Suprapubic skin (tissue), 4 donors: ENCODE measurements around the gene ZNF705A.
"Not testable (repeated sequence)": the region's sequence is repeated elsewhere in the genome, so short reads cannot be mapped to it uniquely, and the experiment has no call there.

Experiments
- POLR2A ChIP-seq, 2 donors: fragments of 450-650 bp; IDR thresholded peaks; one replicate each; pipeline ENCODE4 v1.6.1; 2017; ENCODE audit warnings: antibody characterized with exemption in 2 of 2, mild to moderate bottlenecking in 2 of 2, moderate library complexity in 2 of 2
- POLR2AphosphoS5 ChIP-seq, 3 donors: sonication (generic); formaldehyde crosslinking; IDR thresholded peaks; one replicate each; pipeline ENCODE4 v1.6.1; 2017; ENCODE audit warnings: antibody characterized with exemption in 3 of 3
- TF ChIP-seq, protein P1 (sequence below), 2 donors: fragments of 200-600 bp in 1 of 2; fragments of 450-650 bp in 1 of 2; sonication (generic) in 1 of 2; IDR thresholded peaks; one replicate each; pipeline ENCODE4 v1.5.1; 2016 to 2019; ENCODE audit warnings: antibody characterized with exemption in 2 of 2, mild to moderate bottlenecking in 1 of 2, moderate library complexity in 1 of 2

DNA sequence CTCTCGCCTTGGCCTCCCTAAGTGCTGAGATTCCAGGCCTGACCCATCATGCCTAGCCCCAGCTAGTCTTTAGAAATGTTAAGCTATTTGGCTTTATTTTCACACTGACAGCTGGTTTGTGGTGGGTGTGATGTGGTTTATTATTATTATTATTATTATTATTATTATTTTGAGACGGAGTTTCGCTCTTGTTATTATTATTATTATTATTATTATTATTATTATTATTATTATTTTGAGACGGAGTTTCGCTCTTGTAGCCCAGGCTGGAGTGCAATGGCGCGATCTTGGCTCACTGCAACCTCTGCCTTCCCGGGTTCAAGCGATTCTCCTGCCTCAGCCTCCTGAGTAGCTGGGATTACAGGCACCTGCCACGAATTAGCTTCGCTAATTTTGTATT is 71.8 kb downstream of the ZNF705A start:
- TF ChIP-seq POLR2AphosphoS5, POLR2A (IDR thresholded peaks at IDR 0.05): not testable (repeated sequence)
- TF ChIP-seq, protein P1, sequence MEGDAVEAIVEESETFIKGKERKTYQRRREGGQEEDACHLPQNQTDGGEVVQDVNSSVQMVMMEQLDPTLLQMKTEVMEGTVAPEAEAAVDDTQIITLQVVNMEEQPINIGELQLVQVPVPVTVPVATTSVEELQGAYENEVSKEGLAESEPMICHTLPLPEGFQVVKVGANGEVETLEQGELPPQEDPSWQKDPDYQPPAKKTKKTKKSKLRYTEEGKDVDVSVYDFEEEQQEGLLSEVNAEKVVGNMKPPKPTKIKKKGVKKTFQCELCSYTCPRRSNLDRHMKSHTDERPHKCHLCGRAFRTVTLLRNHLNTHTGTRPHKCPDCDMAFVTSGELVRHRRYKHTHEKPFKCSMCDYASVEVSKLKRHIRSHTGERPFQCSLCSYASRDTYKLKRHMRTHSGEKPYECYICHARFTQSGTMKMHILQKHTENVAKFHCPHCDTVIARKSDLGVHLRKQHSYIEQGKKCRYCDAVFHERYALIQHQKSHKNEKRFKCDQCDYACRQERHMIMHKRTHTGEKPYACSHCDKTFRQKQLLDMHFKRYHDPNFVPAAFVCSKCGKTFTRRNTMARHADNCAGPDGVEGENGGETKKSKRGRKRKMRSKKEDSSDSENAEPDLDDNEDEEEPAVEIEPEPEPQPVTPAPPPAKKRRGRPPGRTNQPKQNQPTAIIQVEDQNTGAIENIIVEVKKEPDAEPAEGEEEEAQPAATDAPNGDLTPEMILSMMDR (IDR thresholded peaks at IDR 0.05): not testable (repeated sequence)
